CD14-positive monocyte (primary cell): ENCODE results near the gene HK2. TPM values are rescaled to one million over a fixed set of nuclear protein-coding genes. Genes with fewer than 3 reads are reported as not detected.

ENCODE experiments used
- DNase-seq, 3 donors: peaks; one replicate each; pipeline ENCODE4 v3.0.0-alpha.2; 2011 to 2022
- H2AFZ ChIP-seq: 2 replicates; pipeline ENCODE4 v1.6.0; 2012; ENCODE audit warnings: mild to moderate bottlenecking, low read depth, low read length, inconsistent platforms; ENCODE audit not compliant: insufficient read depth, poor library complexity, severe bottlenecking
- H3K27ac ChIP-seq, 2 donors: 1 replicate in 1 of 2; 2 replicates in 1 of 2; pipeline ENCODE4 v1.5.1; 2012 to 2013; ENCODE audit warnings: low read length in 2 of 2, control low read depth in 1 of 2, inconsistent platforms in 1 of 2, low read depth in 1 of 2, mild to moderate bottlenecking in 1 of 2
- H3K27me3 ChIP-seq, 2 donors: one replicate each; pipeline versions ENCODE4 v1.6.0 to v1.6.1; 2011 to 2013; ENCODE audit warnings: low read length in 2 of 2; ENCODE audit not compliant: control insufficient read depth in 2 of 2, insufficient read depth in 2 of 2
- H3K36me3 ChIP-seq, 2 donors: replicated peaks in 1 of 2; 1 replicate in 1 of 2; 2 replicates in 1 of 2; pipeline versions ENCODE4 v1.5.1 to v1.6.1; 2012 to 2013; ENCODE audit warnings: low read length in 2 of 2, control low read depth in 1 of 2, inconsistent platforms in 1 of 2, mild to moderate bottlenecking in 1 of 2; ENCODE audit not compliant: insufficient read depth in 2 of 2, control insufficient read depth in 1 of 2
- H3K4me1 ChIP-seq, 2 donors: 1 replicate in 1 of 2; 2 replicates in 1 of 2; pipeline versions ENCODE4 v1.5.1 to v1.6.1; 2012 to 2013; ENCODE audit warnings: low read length in 2 of 2, control low read depth in 1 of 2, inconsistent platforms in 1 of 2, mild to moderate bottlenecking in 1 of 2, moderate library complexity in 1 of 2; ENCODE audit not compliant: insufficient read depth in 2 of 2, control insufficient read depth in 1 of 2
- H3K4me2 ChIP-seq: replicated peaks from 2 replicates; pipeline ENCODE3; 2012; ENCODE audit warnings: low read length, moderate library complexity, mild to moderate bottlenecking; ENCODE audit not compliant: poor library complexity, severe bottlenecking; ENCODE audit errors: extremely low read depth
- H3K4me3 ChIP-seq, 3 experiments: fragments of 200-600 bp in 1 of 3; sonication (generic) in 1 of 3; replicated peaks in 1 of 3; 1 replicate in 2 of 3; 2 replicates in 1 of 3; pipeline ENCODE4 v1.5.1; 2011 to 2013; ENCODE audit warnings: low read length in 3 of 3, mild to moderate bottlenecking in 3 of 3, control low read depth in 2 of 3, low read depth in 2 of 3, inconsistent platforms in 1 of 3, moderate library complexity in 1 of 3
- H3K79me2 ChIP-seq: 2 replicates; pipeline ENCODE4 v1.6.0; 2012; ENCODE audit warnings: mild to moderate bottlenecking, control low read depth, inconsistent platforms, low read length, moderate library complexity; ENCODE audit not compliant: insufficient read depth
- H3K9ac ChIP-seq: 2 replicates; pipeline ENCODE4 v1.6.0; 2017; ENCODE audit warnings: low read length, mild to moderate bottlenecking; ENCODE audit not compliant: insufficient read depth, poor library complexity, severe bottlenecking
- H3K9me3 ChIP-seq, 2 donors: replicated peaks in 1 of 2; 1 replicate in 1 of 2; 2 replicates in 1 of 2; pipeline versions ENCODE4 v1.5.1 to v1.6.1; 2012 to 2013; ENCODE audit warnings: low read length in 2 of 2, control low read depth in 1 of 2; ENCODE audit not compliant: control insufficient read depth in 1 of 2, insufficient read depth in 1 of 2
- H4K20me1 ChIP-seq: 2 replicates; pipeline ENCODE4 v1.6.0; 2012; ENCODE audit warnings: mild to moderate bottlenecking, low read length, control low read depth, moderate library complexity; ENCODE audit not compliant: insufficient read depth
- H3K27ac Mint-ChIP-seq, 7 donors: one replicate each; pipeline ENCODE4 v1.8.0; 2020; ENCODE audit warnings: mild to moderate bottlenecking in 7 of 7, mixed read lengths in 7 of 7, moderate library complexity in 6 of 7, inconsistent platforms in 2 of 7
- H3K27me3 Mint-ChIP-seq, 3 donors: one replicate each; pipeline ENCODE4 v1.8.0; 2021 to 2022; ENCODE audit warnings: low read depth in 3 of 3, mild to moderate bottlenecking in 3 of 3, mixed read lengths in 3 of 3, moderate library complexity in 3 of 3, inconsistent platforms in 1 of 3
- H3K36me3 Mint-ChIP-seq, 2 donors: one replicate each; pipeline ENCODE4 v1.8.0; 2020; ENCODE audit warnings: mixed read lengths in 2 of 2, inconsistent platforms in 1 of 2, mild to moderate bottlenecking in 1 of 2
- H3K4me1 Mint-ChIP-seq: one replicate; pipeline ENCODE4 v1.8.0; 2020; ENCODE audit warnings: mild to moderate bottlenecking, mixed read lengths
- H3K4me3 Mint-ChIP-seq, 2 donors: one replicate each; pipeline ENCODE4 v1.8.0; 2020; ENCODE audit warnings: mild to moderate bottlenecking in 2 of 2, mixed read lengths in 2 of 2, moderate library complexity in 1 of 2
- H3K9me3 Mint-ChIP-seq, 7 donors: one replicate each; pipeline ENCODE4 v1.8.0; 2020 to 2022; ENCODE audit warnings: mixed read lengths in 7 of 7, mild to moderate bottlenecking in 6 of 7, moderate library complexity in 6 of 7, inconsistent platforms in 2 of 7
- WGBS: methylation state at CpG from one replicate; pipeline ENCODE4 v1.1.5; 2013; ENCODE audit warnings: missing lambda C conversion rate; ENCODE audit not compliant: insufficient coverage; 5-methylcytosine and 5-hydroxymethylcytosine counted together
- intact Hi-C, 2 donors: fragments of 100-400 bp; cut with micrococcal nuclease; formaldehyde crosslinking; loops; one replicate each; pipeline versions ENCODE4 v1.15.0 to v1.15.1; 2023
- polyA plus RNA-seq, 3 donors: library from polyadenylated mRNA; depleted of rRNA in 1 of 3; unstranded in 2 of 3; stranded (reverse) in 1 of 3; fragments of 300-500 nt in 2 of 3; fragments of >200 nt in 1 of 3; fragmentation: Illumina TruSeq in 2 of 3; gene quantifications; 1 replicate in 2 of 3; 2 replicates in 1 of 3; pipeline ENCODE4 v1.2.3, GENCODE V29; 2012 to 2021
- TF ChIP-seq, protein P1 (sequence below): fragments of 200-600 bp; IDR thresholded peaks from one replicate; pipeline ENCODE4 v1.8.0; 2022; ENCODE audit warnings: antibody characterized with exemption, mild to moderate bottlenecking

Gene HK2
- polyA plus RNA-seq, 3 donors: 20.3 to 46.7 (median 29.8) TPM

DNA sequence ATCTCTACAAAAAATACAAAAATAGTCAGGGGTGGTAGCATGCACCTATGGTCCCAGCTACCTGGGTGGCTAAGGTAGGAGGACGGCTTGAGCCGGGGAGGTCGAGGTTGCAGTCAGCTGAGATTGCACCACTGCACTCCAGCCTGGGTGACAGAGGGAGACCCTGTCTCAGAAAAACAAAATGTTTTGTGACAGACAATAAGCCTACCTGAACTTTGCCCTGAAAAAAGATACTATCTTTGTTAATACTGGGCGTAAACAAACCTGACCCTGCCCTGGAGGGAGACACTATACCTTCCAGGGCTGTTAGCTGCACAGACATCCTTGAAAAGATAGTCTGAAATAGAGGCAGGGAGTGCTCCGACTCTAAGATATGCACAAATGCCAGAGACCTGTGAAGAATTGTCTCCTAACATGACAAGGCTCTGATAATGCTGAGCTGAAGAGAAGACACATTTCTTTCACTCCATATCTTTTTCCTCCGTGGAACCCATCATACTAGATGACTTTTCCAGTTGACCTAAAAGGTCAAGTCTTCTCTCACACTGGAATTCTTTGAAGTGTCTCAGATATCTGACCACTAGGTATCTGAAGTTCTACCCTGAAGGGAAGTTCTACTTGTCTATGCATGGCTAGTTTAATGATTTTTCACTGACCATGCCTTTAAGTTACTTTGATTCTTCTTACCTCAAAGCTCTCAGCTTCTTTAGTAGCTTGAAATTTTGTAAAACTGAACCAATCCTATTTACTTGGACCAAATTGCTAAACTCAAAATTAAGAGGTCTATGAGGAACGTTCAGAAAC lies 20.9 kb upstream of the HK2 start:
- H3K9me3 ChIP-seq: no peaks in the 10 kb centered on the region
- Mint-ChIP-seq H3K9me3 (no peaks in the 10 kb centered on the region), H3K27ac (no peak overlapping the region), H3K4me1 (peaks cover 39% of the 10 kb centered on the region), H3K36me3 (peaks cover 0 to 4% of the 10 kb centered on the region in 2 donors), H3K27me3 (peaks cover 0 to 2% (median 0%) of the 10 kb centered on the region in 3 donors), H3K4me3 (no peak overlapping the region)
- no peak overlapping the region for H3K4me2 ChIP-seq
- no peak overlapping the region for H2AFZ ChIP-seq
- no peak overlapping the region for H3K4me3 ChIP-seq
- intact Hi-C loops: no loop called here
- 94% methylated on average over 3 of the region's 7 CpGs for WGBS
- no peaks in the 10 kb centered on the region for H3K79me2 ChIP-seq
- H3K4me1 ChIP-seq: peaks cover 42 to 46% of the 10 kb centered on the region in 2 donors
- H3K27ac ChIP-seq: no peak overlapping the region
- no peak for DNase-seq
- no peaks in the 10 kb centered on the region for H3K36me3 ChIP-seq
- no peaks in the 10 kb centered on the region for H3K27me3 ChIP-seq
- TF ChIP-seq, protein P1, sequence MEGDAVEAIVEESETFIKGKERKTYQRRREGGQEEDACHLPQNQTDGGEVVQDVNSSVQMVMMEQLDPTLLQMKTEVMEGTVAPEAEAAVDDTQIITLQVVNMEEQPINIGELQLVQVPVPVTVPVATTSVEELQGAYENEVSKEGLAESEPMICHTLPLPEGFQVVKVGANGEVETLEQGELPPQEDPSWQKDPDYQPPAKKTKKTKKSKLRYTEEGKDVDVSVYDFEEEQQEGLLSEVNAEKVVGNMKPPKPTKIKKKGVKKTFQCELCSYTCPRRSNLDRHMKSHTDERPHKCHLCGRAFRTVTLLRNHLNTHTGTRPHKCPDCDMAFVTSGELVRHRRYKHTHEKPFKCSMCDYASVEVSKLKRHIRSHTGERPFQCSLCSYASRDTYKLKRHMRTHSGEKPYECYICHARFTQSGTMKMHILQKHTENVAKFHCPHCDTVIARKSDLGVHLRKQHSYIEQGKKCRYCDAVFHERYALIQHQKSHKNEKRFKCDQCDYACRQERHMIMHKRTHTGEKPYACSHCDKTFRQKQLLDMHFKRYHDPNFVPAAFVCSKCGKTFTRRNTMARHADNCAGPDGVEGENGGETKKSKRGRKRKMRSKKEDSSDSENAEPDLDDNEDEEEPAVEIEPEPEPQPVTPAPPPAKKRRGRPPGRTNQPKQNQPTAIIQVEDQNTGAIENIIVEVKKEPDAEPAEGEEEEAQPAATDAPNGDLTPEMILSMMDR: no peak
- no peaks in the 10 kb centered on the region for H4K20me1 ChIP-seq
- no peak overlapping the region for H3K9ac ChIP-seq

DNA sequence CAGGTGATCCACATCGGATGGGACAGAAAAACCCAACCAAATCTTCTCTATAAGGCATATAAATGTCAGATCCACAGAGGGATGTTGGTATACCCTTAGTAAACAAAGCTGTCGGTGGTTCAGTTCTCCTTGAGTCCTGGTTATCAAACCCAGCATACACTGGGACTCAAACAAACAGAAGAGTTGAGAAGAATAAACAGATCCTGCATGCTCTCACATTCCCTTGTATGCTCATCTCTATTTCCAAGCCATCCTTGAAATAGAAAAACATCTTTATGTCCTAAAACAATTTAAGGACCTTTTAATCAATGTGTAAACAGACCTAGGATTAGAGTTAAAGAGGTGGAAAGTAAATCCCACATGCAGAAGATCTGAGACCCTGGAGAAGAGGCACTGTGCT lies 19.8 kb upstream of the HK2 start:
- H3K27ac Mint-ChIP-seq: no peak overlapping the region
- Histone ChIP-seq H3K36me3 (no peaks in the 10 kb centered on the region), H3K4me3 (no peak overlapping the region), H3K79me2 (no peaks in the 10 kb centered on the region), H2AFZ (no peak overlapping the region), H4K20me1 (no peaks in the 10 kb centered on the region), H3K4me2 (no peak overlapping the region), H3K9me3 (no peaks in the 10 kb centered on the region), H3K4me1 (peaks cover 46 to 56% of the 10 kb centered on the region in 2 donors), H3K27me3 (no peaks in the 10 kb centered on the region), H3K9ac (no peak overlapping the region), H3K27ac (no peak overlapping the region)
- no peak overlapping the region for H3K4me3 Mint-ChIP-seq
- H3K36me3 Mint-ChIP-seq: peaks cover 0 to 4% of the 10 kb centered on the region in 2 donors
- H3K4me1 Mint-ChIP-seq: peaks cover 39% of the 10 kb centered on the region
- H3K9me3 Mint-ChIP-seq: no peaks in the 10 kb centered on the region
- intact Hi-C loops: no loop called here
- WGBS: 100% methylated on average over 1 of the region's 2 CpGs
- H3K27me3 Mint-ChIP-seq: peaks cover 0 to 2% (median 0%) of the 10 kb centered on the region in 3 donors
- TF ChIP-seq, protein P1: no peak
- no peak for DNase-seq
